HFFc6 (cell line): ENCODE data around the gene SPRR1A. TPM values are rescaled to one million over a fixed set of nuclear protein-coding genes. Genes with fewer than 3 reads are reported as not detected.

ENCODE experiments used
- DNase-seq: peaks from one replicate; pipeline ENCODE4 v3.0.0-alpha.2; 2018
- H3K27ac Mint-ChIP-seq: 2 replicates; pipeline ENCODE4 v1.8.0; 2020; ENCODE audit warnings: mild to moderate bottlenecking, mixed read lengths
- H3K27me3 Mint-ChIP-seq: 2 replicates; pipeline ENCODE4 v1.8.0; 2021; ENCODE audit warnings: mild to moderate bottlenecking, moderate library complexity, mixed read lengths; ENCODE audit not compliant: insufficient read depth
- H3K36me3 Mint-ChIP-seq: 2 replicates; pipeline ENCODE4 v1.8.0; 2021; ENCODE audit warnings: low read depth, mixed read lengths
- H3K4me1 Mint-ChIP-seq: 2 replicates; pipeline ENCODE4 v1.8.0; 2020; ENCODE audit warnings: low read depth, mixed read lengths
- H3K4me3 Mint-ChIP-seq: 2 replicates; pipeline ENCODE4 v1.8.0; 2020; ENCODE audit warnings: mild to moderate bottlenecking, moderate library complexity, mixed read lengths
- H3K9me3 Mint-ChIP-seq: 2 replicates; pipeline ENCODE4 v1.8.0; 2020; ENCODE audit warnings: mild to moderate bottlenecking, mixed read lengths
- CTCF ChIP-seq: fragments of 200-600 bp; sonication (generic); IDR thresholded peaks from 2 replicates; pipeline ENCODE4 v1.5.0; 2021; ENCODE audit warnings: antibody characterized with exemption, mild to moderate bottlenecking
- total RNA-seq, 6 experiments: library from RNA; stranded (reverse); fragmentation: NEBNext Ultra II Directional; extraction: Animal tissue kit (Norgen Biotek cat#: 25700); gene quantifications; 2 replicates in 1 of 6; 3 replicates in 5 of 6; pipeline ENCODE4 v1.2.3, GENCODE V29; 2021

The SPRR1A gene
- total RNA-seq, 6 experiments from 2014 or later, result not detected

GRCh38 chr1:152964536-152964935, 19.3 kb upstream of the SPRR1A start:
- Mint-ChIP-seq H3K36me3 (no peaks in the 10 kb centered on the region; the same call in 1 of the 2 replicates), H3K4me3 (no peak overlapping the region), H3K4me1 (no peaks in the 10 kb centered on the region), H3K27me3 (peaks cover 4% of the 10 kb centered on the region), H3K9me3 (peaks cover 9% of the 10 kb centered on the region; the same call in 1 of the 2 replicates), H3K27ac (no peak overlapping the region)
- DNase-seq, result no peak
- no peak for TF ChIP-seq CTCF

GRCh38 chr1:152965853-152966252, 18.0 kb upstream of the SPRR1A start:
- Mint-ChIP-seq H3K4me3 (no peak overlapping the region), H3K27ac (no peak overlapping the region), H3K36me3 (no peaks in the 10 kb centered on the region; the same call in 1 of the 2 replicates), H3K27me3 (peaks cover 5% of the 10 kb centered on the region), H3K4me1 (no peaks in the 10 kb centered on the region), H3K9me3 (peaks cover 9% of the 10 kb centered on the region; the same call in 1 of the 2 replicates)
- DNase-seq, result no peak
- TF ChIP-seq CTCF, result no peak

- H3K27ac Mint-ChIP-seq, result no peak overlapping the region
- no peak for DNase-seq
- peaks cover 18% of the 10 kb centered on the region; the same call in 1 of the 2 replicates for H3K9me3 Mint-ChIP-seq
- no peaks in the 10 kb centered on the region for H3K4me1 Mint-ChIP-seq
- peaks cover 5% of the 10 kb centered on the region for H3K27me3 Mint-ChIP-seq
- TF ChIP-seq CTCF, result no peak
- H3K4me3 Mint-ChIP-seq, result no peak overlapping the region
- H3K36me3 Mint-ChIP-seq, result no peaks in the 10 kb centered on the region; the same call in 1 of the 2 replicates
Observed at GRCh38 chr1:152967201-152967600, 16.7 kb upstream of the SPRR1A start.

DNA sequence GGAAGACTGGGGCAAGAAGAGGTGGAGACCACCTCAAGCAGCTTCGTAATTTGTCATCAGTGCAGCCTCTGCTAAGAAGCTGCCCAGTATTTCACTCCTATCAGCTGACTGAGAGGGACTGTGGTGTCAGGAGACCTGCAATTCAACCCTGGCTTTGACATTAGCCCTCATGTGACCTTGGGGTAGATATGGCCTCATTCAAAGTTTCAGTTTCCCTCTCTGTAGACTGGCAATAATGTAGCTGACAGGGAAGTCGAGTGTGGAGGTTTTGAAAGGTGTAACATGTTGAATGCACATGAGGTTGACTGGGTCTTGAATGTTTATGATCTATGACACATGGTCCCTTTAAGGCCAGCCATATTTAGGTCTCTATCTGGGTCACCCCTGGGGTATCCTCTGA, 15.6 kb upstream of the SPRR1A start:
- H3K27ac Mint-ChIP-seq, result no peak overlapping the region
- H3K27me3 Mint-ChIP-seq, result peaks cover 5% of the 10 kb centered on the region
- no peaks in the 10 kb centered on the region; the same call in 1 of the 2 replicates for H3K36me3 Mint-ChIP-seq
- DNase-seq, result no peak
- no peaks in the 10 kb centered on the region for H3K4me1 Mint-ChIP-seq
- no peak overlapping the region for H3K4me3 Mint-ChIP-seq
- TF ChIP-seq CTCF, result no peak
- H3K9me3 Mint-ChIP-seq, result peaks cover 25% of the 10 kb centered on the region; the same call in 1 of the 2 replicates

GRCh38 chr1:152969036-152969435, 14.8 kb upstream of the SPRR1A start:
- H3K36me3 Mint-ChIP-seq, result no peaks in the 10 kb centered on the region; the same call in 1 of the 2 replicates
- no peak for DNase-seq
- H3K27me3 Mint-ChIP-seq, result peaks cover 5% of the 10 kb centered on the region
- H3K27ac Mint-ChIP-seq, result no peak overlapping the region
- no peak for TF ChIP-seq CTCF
- peaks cover 31% of the 10 kb centered on the region; the same call in 1 of the 2 replicates for H3K9me3 Mint-ChIP-seq
- H3K4me3 Mint-ChIP-seq, result no peak overlapping the region
- no peaks in the 10 kb centered on the region for H3K4me1 Mint-ChIP-seq
